ENCODE data around the gene IL1RAP. TPM values are rescaled to one million over a fixed set of nuclear protein-coding genes. Genes with fewer than 3 reads are reported as not detected.

IL1RAP gene
- total and polyA plus RNA-seq, 2 donors (not counting 3 experiments of a cell fraction or from before 2014, with no cell fraction given): 4.3 to 9.2 TPM

GRCh38 chr3:190581041-190581541, 67.2 kb downstream of the IL1RAP start:
- Histone ChIP-seq H3K4me1 (ENCODE audit: control insufficient read depth, extremely low read depth, insufficient read depth, low read length) (peaks cover 15% of the 10 kb centered on the region), H3K79me2 (ENCODE audit: control insufficient read depth, insufficient read depth, low read length) (no peaks in the 10 kb centered on the region), H2AFZ (ENCODE audit: low read depth, low read length) (no peak overlapping the region), H3K36me3 (ENCODE audit: control insufficient read depth in 2 of 2, extremely low read depth in 1 of 2, insufficient read depth in 2 of 2, low read length in 2 of 2) (no peaks in the 10 kb centered on the region), H3K9me3 (replicated peaks; ENCODE audit: control insufficient read depth, insufficient read depth, low read length) (no peaks in the 10 kb centered on the region), H3K9ac (replicated peaks; ENCODE audit: extremely low read depth, insufficient read depth, low read length) (no peak overlapping the region), H3K4me2 (ENCODE audit: insufficient read depth, low read length) (no peak overlapping the region), H3K4me3 (replicated peaks in 1 of 3; ENCODE audit: insufficient read depth in 1 of 3, low read depth in 1 of 3, low read length in 3 of 3) (no peak overlapping the region), H4K20me1 (replicated peaks; ENCODE audit: control insufficient read depth, extremely low read depth, insufficient read depth, low read length) (no peaks in the 10 kb centered on the region), H3K27me3 (ENCODE audit: control insufficient read depth in 2 of 2, insufficient read depth in 2 of 2, low read length in 2 of 2) (no peaks in the 10 kb centered on the region), H3K9me1 (replicated peaks; ENCODE audit: control insufficient read depth, extremely low read depth, insufficient read depth, low read length) (no peaks in the 10 kb centered on the region), H3K27ac (ENCODE audit: insufficient read depth, low read depth, low read length) (no peak overlapping the region)
- DNase-seq (ENCODE audit: low read depth, low spot score) (peak; percentile 46), FAIRE-seq (peak; percentile 63)
- TF ChIP-seq FOS (IDR thresholded peaks at IDR 0.05; ENCODE audit: borderline replicate concordance, insufficient read depth, low read length) (peak; percentile 27), GATA2 (IDR thresholded peaks at IDR 0.05; ENCODE audit: insufficient read depth, insufficient read length, low read depth, low read length) (peak; percentile 95), MYC (IDR thresholded peaks at IDR 0.05; ENCODE audit: low read depth, low read length) (no peak)
- dilution Hi-C loops (cut with MboI; ENCODE audit: extremely low pct_ligation_motif_present, low sequenced_read_pairs) (no loop called here), intact Hi-C loops (cut with micrococcal nuclease) (no loop called here)
- ChIA-PET CTCF (interaction anchor here (0.7 to 1.7 kb wide), 6 partner anchors 12 to 116 kb away, joined by 3 to 9 read pairs (median 3); partner anchors contain the start of gene IL1RAP), POLR2A (no interaction called here)
- BruUV-seq (replicated peaks): no TSS peak

DNA sequence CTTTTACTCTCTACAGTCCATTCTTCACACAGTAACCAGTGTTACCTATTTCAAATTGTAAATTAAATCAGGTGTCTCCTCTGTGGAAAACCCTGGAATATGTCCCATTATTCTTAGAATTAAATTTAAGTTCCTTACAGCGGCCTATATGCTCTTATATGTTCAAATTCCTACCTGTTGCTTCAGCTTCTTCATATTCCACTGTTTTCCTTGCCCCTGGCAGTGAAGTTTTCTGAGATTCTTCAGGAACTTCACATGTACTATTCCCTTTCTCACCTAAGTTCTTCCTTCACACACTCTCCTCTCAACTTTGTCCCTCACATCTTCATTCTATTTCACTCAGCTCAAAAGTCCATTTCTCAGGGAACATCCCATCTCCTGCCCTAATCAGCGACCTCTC, 68.8 kb downstream of the IL1RAP start:
- Histone ChIP-seq H3K79me2 (ENCODE audit: control insufficient read depth, insufficient read depth, low read length) (no peaks in the 10 kb centered on the region), H3K9ac (replicated peaks; ENCODE audit: extremely low read depth, insufficient read depth, low read length) (no peak overlapping the region), H2AFZ (ENCODE audit: low read depth, low read length) (no peak overlapping the region), H4K20me1 (replicated peaks; ENCODE audit: control insufficient read depth, extremely low read depth, insufficient read depth, low read length) (no peaks in the 10 kb centered on the region), H3K9me3 (replicated peaks; ENCODE audit: control insufficient read depth, insufficient read depth, low read length) (no peaks in the 10 kb centered on the region), H3K9me1 (replicated peaks; ENCODE audit: control insufficient read depth, extremely low read depth, insufficient read depth, low read length) (no peaks in the 10 kb centered on the region), H3K27me3 (ENCODE audit: control insufficient read depth in 2 of 2, insufficient read depth in 2 of 2, low read length in 2 of 2) (no peaks in the 10 kb centered on the region), H3K27ac (ENCODE audit: insufficient read depth, low read depth, low read length) (no peak overlapping the region), H3K36me3 (ENCODE audit: control insufficient read depth in 2 of 2, extremely low read depth in 1 of 2, insufficient read depth in 2 of 2, low read length in 2 of 2) (no peaks in the 10 kb centered on the region), H3K4me2 (ENCODE audit: insufficient read depth, low read length) (no peak overlapping the region), H3K4me1 (ENCODE audit: control insufficient read depth, extremely low read depth, insufficient read depth, low read length) (peaks cover 20% of the 10 kb centered on the region), H3K4me3 (replicated peaks in 1 of 3; ENCODE audit: insufficient read depth in 1 of 3, low read depth in 1 of 3, low read length in 3 of 3) (no peak overlapping the region)
- DNase-seq (ENCODE audit: low read depth, low spot score) (no peak), FAIRE-seq (no peak)
- no peak for TF ChIP-seq MYC (IDR thresholded peaks at IDR 0.05; ENCODE audit: low read depth, low read length)
- TF ChIP-seq POLR2AphosphoS5 (IDR thresholded peaks at IDR 0.05; ENCODE audit: insufficient read depth, low read depth, low read length): no peak
- no peak for TF ChIP-seq EZH2 (IDR thresholded peaks at IDR 0.05; ENCODE audit: borderline replicate concordance, low read depth, low read length, severe bottlenecking)
- TF ChIP-seq, protein P1, sequence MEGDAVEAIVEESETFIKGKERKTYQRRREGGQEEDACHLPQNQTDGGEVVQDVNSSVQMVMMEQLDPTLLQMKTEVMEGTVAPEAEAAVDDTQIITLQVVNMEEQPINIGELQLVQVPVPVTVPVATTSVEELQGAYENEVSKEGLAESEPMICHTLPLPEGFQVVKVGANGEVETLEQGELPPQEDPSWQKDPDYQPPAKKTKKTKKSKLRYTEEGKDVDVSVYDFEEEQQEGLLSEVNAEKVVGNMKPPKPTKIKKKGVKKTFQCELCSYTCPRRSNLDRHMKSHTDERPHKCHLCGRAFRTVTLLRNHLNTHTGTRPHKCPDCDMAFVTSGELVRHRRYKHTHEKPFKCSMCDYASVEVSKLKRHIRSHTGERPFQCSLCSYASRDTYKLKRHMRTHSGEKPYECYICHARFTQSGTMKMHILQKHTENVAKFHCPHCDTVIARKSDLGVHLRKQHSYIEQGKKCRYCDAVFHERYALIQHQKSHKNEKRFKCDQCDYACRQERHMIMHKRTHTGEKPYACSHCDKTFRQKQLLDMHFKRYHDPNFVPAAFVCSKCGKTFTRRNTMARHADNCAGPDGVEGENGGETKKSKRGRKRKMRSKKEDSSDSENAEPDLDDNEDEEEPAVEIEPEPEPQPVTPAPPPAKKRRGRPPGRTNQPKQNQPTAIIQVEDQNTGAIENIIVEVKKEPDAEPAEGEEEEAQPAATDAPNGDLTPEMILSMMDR (IDR thresholded peaks at IDR 0.05; ENCODE audit: extremely low read depth in 1 of 2, insufficient read depth in 1 of 2, low read depth in 1 of 2, low read length in 2 of 2): no peak
- no peak for TF ChIP-seq GATA2 (IDR thresholded peaks at IDR 0.05; ENCODE audit: insufficient read depth, insufficient read length, low read depth, low read length)
- TF ChIP-seq POLR2A (IDR thresholded peaks at IDR 0.05; ENCODE audit: low read depth, low read length): no peak
- TF ChIP-seq, protein P2, sequence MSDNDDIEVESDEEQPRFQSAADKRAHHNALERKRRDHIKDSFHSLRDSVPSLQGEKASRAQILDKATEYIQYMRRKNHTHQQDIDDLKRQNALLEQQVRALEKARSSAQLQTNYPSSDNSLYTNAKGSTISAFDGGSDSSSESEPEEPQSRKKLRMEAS (IDR thresholded peaks at IDR 0.05; ENCODE audit: insufficient read depth, insufficient read length): no peak
- TF ChIP-seq FOS (IDR thresholded peaks at IDR 0.05; ENCODE audit: borderline replicate concordance, insufficient read depth, low read length): no peak
- TF ChIP-seq JUN (IDR thresholded peaks at IDR 0.05; ENCODE audit: borderline replicate concordance, insufficient read depth, insufficient read length, low read depth): no peak
- POLR2A ChIA-PET: no interaction called here
- CTCF ChIA-PET: interaction anchor here (1.1 kb wide), 1 partner anchor 69 kb away, joined by 3 read pairs; the partner anchor contains the start of gene IL1RAP
- BruUV-seq (replicated peaks): no TSS peak
- intact Hi-C loops (cut with micrococcal nuclease) (no loop called here), dilution Hi-C loops (cut with MboI; ENCODE audit: extremely low pct_ligation_motif_present, low sequenced_read_pairs) (no loop called here)

All from endothelial cell of umbilical vein (primary cell).